Activated CD4-positive, alpha-beta T cell treated with anti-CD3 and anti-CD28 coated beads for 4 hours (primary cell): ENCODE data around the gene THSD4.
"Not testable (repeated sequence)": the region's sequence is repeated elsewhere in the genome, so short reads cannot be mapped to it uniquely, and the experiment has no call there.

Source experiments
- DNase-seq, 2 donors: peaks; one replicate each; pipeline ENCODE4 v3.0.0-alpha.2; 2020

The THSD4 gene

DNA sequence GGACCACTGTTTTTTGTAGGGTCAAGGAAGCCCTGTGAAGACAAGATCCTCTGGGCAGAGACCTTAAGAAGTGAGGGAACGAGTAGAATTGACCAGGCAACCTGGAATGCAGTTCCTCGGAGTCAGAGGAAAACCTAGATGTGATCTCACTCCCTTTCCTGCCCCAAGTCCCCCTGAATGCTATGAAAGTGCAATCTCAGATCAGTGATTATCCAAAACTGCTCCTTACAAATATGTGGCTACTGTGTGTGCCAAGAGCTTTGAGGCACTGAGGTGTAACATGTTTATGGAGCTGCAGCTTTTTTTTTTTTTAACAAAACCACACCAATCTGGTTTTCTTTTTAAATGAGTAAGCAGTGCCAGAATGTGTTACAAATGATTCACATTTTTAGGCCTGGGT is 35.8 kb downstream of the THSD4 start:
- DNase-seq, result no peak

DNA sequence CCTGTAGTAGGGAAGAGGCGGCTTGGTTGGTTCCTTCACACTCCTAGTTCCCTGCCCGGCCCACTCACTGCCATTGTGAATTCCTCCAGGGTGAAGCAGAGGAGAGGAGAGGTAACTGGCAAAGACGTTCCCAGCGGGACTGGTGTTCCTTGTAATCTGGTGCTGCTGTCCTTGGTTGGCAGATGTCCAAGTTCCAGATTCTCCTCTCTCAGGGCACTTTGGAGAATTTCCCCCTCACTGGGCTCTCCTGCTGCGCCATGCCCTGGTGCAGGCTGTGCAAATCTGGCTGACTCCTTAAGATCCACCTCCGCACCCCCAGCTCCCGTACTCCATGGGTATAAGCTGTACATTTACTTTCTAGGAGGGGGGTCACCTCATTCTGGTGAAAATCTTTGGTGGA is 37.3 kb downstream of the THSD4 start:
- no peak for DNase-seq

DNA sequence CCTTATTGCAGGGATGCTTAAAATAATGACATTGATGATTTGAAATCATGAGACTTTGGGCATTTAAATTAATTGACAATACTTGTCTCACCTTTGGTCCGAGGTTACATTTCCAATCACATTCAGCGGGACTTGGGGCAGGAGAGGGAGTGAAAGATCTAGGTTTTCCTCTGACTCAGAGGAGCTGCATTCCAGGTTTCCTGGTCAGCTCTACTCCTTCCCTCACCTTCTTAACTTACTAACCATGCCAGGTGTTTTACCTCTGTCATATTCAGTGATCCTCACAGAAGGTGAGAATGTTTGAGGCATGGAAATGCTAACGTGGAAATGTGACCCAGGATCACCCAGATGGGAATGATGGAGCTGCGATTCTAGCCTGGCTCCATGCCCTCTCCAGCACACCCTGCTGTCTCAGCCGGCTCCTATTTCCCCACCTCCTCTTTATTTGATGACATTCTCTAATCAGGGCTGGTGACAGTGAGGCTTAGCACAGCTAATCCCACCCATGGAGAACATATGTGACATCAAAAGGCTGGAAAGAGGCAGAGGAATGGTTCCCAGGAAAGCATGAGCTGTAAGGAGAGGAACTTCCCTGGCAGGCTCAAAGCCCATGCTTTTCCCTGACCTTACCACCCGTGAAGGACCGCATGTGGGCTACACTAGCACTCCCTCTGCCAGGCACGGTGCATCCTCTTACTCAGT is 38.7 kb downstream of the THSD4 start:
- DNase-seq, result no peak

DNA sequence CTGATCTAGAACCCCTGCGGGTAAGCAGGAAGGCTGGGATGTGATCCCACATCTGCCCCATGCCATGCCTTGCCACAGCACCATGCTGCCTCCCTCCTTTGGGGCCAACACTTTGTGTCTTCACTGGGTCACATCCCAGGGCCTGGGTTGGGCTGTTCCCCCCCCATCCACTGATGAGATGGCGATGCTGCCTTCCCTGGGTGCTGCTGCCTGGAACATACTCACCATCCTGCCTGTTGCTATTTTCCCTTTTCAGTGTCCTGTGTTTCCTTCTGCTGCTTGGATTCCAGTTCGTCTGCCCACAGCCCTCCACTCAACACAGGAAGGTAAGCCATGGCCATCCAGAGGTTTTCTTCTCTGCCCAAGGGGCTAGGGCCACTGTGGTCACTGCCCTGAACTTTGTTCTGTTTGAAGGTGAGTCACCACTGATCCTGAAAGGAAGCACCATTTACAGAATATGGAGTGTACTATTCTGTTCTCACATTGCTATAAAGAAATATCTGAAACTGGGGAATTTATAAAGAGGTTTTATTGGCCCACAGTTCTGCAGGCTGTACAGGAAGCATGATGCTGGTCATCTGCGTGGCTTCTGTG is 39.4 kb downstream of the THSD4 start:
- DNase-seq, result no peak

DNA sequence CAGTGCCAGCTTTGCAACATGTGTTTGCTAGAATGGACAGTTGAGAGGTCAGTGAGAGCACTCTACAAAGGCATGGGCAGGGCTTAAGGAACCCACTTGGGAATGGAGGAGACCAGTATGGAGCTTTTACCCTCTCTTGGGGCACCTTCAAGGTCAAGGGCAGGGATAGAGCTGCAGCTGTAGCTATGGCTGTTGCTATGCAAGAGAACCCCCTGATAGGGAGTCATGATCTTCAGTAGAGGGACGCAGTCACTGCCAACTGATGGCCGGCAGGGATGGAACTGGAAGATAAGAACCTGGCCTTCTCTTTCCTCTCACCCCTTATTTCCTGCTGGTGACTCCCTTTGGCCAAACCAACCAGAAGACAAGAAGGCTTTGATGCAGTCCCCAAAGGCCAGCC is 40.3 kb downstream of the THSD4 start:
- DNase-seq, result no peak

DNA sequence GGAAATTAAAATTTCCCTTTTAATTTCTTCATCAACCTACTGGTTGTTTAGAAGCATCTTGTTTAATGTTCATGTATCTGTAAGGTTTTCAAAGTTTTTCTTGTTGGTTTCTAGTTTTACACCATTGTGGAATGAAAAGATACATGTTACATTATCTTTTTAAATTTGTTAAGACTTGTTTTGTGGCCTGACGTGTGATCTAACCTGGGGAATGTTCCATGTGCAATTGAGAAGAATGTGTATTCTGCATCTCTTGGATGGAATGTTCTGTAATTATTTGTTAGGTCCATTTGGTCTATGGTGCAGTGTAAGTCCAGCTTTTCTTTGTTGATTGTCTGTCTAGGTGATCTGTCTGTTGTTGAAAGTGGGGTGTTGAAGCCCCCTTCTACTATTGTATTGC is 45.7 kb downstream of the THSD4 start:
- no peak for DNase-seq

DNA sequence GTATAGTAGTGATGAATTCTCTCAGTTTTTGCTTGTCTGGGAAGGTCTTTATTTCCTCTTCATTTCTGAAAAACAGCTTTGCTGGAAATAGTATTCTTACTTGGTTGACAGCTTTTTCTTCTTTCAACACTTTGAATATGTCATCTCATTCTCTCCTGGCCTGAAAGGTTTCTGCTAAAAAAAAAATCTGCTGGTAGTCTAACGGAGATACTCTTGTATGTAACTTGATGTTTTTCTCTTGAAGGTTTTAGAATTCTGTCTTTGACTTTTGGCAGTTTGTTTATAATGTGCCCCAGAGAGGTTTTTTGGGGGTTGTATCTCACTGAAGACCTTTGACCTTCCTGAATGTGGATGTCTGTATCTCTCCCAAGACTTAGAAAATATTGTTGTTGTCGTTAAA is 47.0 kb downstream of the THSD4 start:
- no peak for DNase-seq

DNA sequence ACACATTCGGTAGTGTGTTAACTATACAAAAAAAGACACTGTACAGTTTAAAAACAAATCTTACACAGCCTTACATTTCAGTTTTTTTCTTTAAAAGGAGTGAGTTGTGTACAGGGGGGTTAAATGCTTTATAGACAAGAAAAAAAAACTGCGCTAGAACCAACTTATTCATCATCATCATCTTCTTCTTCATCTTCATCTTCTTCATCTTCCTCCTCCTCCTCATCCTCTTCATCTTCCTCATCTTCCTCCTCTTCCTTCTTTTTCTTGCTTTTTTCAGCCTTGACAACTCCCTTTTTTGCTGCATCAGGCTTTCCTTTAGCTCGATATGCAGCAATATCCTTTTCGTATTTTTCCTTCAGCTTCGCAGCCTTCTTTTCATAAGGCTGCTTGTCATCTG is 49.3 kb downstream of the THSD4 start:
- DNase-seq, result not testable (repeated sequence)

DNA sequence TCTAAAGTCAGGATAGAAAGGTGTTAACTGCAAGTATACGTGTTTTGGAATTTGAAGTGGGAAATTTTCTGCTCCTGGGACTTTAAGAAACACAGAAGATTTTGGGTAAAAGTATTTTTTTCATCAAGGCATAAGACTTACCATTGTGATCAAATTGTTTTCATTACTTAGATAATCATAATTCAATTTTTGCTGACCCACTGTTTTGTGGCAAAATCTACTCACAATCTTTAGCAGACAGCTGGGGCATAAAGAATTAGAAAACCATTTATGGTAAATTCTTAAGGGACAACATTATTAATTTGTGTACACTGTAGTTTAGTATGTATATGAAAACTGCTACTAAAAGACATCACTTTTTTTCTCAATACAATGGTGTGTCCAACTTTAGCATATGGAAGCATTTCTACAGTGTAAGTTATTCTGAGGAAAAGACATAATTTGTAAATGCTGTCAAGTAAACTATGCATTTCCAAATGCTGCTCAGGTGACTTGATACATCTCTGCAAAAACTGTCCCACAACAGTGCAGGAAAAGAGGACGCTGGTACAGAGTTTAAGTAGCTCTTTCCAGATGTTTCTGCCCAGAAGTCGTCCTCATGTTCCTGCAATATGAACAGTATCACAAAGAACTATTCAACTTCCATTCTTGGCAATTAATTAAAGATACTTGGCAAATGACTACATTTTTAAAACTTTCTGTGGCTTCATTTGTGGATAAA is 52.3 kb downstream of the THSD4 start:
- DNase-seq, result no peak

DNA sequence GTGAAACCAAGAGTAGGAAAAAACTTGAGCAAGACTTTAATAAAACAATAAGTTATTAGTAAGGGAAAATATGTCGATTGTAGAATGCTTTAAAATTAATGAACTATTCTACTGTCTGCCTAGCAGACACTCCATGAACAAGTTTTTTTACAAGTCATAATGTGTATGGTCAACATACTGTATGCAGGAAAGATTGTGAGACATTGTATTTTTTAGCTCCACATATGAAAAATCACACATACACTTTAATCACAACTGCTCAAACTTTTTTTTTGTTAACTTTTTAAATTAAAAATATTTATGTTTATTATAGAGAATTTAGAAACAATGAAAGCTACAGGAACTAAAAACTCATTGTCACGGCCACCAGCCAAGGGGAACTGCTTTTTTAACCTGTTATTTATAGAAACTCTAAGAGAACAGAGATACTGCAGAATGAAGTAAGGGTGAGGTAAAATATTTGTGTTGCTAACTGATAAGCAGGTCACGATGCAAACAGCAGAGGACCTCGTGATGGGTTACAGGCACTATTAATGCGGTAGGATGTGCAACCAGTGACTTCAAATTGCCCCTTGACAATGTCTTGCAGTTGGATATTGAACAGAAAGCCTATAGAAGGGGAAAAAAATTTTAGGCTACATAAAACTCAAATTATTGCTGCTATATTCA is 53.0 kb downstream of the THSD4 start:
- no peak for DNase-seq

DNA sequence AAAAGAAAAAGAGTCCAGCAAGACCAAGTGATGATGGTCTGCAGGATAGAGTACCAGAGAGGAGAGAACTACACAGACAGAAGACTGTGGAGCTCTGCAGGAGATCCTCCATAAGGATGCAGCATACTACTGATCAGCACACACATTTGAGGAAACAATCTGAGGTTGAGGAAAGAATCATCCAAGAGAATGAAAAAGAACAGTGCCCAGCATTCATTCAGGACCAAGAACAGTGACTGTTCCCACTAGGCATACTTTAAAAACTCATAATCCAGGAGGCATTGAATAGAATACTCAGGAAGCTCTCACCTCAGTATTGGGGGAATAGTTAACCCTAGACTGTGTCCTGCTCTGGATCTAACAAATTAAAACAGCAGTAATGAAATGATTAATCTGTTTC is 54.9 kb downstream of the THSD4 start:
- no peak for DNase-seq

DNA sequence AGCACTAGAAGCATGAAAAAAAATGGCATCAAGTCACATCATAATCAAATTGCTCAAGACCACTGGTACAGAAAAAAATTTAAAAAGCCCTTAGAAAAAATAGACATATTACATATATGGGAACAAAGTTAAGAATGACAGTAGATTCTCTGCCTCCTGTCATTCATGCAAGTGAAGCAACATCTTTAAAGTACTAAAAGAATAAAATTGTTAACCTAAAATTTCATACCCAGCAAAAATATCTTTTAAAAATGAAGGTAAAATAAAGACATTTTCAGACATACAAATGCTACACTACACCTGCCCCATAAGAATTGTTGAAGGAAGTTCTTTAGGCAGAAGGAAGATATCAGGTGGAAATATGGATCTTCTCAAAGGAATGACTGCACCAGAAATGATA is 55.9 kb downstream of the THSD4 start:
- no peak for DNase-seq

DNA sequence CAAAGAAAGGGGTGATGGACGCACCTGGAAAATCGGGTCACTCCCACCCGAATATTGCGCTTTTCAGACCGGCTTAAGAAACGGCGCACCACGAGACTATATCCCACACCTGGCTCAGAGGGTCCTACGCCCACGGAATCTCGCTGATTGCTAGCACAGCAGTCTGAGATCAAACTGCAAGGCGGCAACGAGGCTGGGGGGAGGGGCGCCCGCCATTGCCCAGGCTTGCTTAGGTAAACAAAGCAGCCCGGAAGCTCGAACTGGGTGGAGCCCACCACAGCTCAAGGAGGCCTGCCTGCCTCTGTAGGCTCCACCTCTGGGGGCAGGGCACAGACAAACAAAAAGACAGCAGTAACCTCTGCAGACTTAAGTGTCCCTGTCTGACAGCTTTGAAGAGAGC is 59.1 kb downstream of the THSD4 start:
- DNase-seq, result not testable (repeated sequence)

DNA sequence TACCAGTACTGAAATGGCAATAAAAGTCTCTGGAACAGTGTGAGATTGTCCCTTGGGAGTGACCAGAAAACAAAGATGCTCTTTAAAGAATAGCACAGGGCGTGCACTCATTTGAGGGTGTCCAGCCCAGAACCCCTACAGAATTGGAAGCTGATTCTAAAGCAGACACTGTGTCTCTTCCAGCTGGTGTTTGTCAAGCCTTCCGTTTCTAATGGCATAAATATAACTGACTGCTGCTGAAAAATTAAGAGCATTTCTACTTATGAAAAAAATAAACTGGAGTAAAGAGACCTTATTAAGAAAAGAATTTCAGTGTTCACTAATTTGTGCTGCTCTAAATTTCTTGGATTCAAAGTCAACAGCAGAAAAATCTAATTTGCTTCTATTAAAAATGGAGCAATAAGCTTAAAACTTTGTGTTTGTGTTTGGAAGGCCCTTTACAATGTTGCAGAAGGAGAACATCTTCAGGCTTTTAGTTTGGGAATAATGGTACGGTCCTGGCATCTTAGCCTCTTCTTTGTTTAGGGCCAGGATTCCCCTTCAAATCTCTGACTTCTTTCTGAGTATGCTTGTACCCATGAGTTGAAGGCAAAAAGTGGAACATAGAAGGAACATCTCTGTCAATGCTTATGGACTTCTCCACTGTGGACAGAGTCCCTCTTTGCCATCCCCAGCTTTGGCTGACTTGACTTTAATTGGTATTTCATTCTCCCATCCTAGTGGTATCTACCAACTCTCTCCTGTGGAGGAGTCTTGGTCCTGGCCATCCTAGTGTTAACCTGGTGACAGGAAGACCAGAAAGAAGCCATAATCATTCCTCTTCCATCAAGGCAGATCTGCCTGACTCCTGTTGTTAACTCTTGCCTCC is 65.9 kb downstream of the THSD4 start:
- no peak for DNase-seq

DNA sequence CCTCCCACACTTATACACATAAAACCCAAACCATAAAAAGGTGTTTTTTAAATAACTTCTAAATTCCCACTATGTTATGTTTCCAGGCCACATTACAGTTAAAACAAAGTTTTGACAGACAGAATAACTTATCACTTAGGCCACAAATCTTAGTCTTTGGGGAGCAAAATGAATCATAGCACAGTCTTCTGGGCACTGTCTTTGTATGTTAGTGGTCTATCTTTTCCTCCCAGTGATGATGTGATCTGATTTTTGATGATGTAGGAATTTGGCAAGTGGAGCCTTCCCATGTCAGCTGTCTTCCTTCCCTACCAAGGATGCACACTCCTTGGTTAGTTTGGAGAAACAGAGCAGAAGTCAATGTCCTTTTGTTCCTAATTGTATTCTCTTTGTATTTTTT is 67.3 kb downstream of the THSD4 start:
- no peak for DNase-seq

DNA sequence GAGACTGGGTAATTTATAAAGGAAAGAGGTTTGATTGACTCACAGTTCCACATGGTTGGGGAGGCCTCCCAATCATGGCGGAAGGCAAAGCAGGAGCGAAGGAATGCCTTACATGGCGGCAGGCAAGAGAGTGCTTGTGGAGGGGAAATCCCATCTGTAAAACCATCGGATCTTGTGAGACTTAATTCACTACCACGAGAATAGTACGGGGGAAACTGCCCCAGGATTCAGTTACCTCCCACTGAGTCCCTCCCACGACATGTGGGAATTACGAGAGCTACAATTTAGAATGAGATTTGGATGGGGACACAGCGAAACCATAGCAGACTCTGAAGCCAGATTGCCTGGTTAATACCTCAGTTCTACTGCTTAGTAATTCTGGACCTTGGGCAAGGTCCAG is 67.8 kb downstream of the THSD4 start:
- no peak for DNase-seq

DNA sequence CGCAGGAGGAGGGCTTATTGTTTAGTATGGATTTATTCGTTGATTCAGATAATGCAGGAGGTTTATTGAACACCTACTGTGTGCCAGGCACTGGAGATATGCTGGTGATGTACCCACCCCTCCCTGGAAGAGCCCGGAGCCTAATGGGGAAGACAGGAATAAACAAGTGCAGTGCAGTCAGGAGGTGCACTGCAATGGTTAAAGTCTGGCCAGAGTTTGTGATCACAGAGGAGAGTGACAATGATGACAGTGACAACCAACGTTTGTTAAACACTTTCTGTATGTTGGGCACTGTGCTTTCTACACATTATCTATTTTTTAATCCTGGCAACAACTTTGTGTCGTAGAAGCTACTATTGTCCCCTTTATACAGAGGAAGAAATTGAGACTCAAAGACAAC is 70.4 kb downstream of the THSD4 start:
- DNase-seq, result no peak

DNA sequence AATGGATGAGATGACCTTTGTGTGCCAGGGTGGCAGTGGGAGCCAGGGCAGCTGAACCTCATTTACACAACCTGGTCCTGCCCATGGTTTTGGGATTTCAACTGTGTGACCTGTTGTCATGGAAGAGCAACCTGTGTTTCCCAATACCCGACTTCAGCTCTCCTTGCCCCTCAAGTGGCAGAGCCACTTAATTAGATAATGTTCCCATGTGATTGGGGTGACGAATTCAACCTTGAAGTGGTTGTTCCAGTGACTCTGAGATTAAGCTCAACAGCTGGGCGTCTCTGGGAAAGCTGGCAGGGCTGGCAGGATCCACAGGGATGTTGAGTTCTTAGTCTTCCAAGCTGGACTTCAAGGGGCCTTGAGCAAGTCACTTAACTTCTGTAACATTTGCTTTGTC is 71.0 kb downstream of the THSD4 start:
- no peak for DNase-seq

DNA sequence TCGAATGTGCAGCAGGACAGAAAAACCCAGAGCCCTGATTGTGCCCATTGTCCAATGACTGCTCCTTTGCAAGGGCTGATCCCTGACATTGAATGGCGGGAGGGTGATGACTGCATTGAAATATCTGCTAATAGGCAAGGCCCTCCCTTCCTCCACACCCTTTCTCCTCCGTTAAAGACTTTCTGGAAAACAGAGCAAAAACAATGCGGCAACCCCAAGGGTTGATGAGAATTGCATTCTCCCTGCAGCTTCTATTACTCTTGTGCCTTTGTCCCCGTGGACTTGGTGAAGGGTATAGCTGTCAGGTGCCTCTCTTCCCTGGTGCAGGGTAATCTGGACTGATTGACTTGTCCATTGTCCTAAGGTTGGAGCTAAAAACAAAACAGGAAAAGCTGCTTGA is 71.8 kb downstream of the THSD4 start:
- DNase-seq, result no peak

DNA sequence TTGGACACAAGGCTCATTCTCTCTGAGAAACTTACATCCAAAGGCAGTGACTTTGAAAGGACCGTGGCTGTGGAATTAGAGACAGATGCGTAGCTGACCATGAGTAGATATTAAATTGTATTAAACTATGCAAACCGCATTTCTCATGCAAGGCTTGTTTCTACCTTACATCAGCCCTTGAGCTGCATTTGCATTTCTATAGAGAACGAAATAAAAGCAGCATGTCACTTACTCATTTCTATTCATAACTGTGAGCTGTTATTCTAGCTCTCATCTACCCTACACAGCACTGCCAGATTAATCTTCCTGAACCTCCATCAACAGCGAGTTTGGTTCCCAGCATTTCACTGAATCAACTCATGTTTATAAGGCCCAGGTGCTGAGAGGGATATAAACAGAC is 72.3 kb downstream of the THSD4 start:
- DNase-seq, result no peak

DNA sequence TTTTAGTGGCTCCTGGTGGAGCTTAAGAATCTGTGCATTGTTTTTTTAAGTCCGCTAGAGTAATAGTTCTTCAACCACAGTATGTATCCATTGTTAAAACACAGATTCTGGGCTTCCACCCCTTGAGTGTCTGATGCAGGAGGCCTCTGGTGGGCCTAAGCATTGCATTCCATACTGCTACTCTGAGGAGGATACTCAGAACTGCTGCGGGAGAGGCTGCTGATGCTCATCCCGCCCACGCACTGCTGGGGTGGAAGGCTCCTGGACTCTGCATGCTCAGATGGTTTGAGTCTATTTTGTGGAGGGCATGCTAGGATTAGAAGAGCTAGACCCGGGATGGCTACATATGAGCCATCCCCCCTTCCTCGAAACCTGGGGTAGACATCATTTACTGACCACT is 74.4 kb downstream of the THSD4 start:
- no peak for DNase-seq

DNA sequence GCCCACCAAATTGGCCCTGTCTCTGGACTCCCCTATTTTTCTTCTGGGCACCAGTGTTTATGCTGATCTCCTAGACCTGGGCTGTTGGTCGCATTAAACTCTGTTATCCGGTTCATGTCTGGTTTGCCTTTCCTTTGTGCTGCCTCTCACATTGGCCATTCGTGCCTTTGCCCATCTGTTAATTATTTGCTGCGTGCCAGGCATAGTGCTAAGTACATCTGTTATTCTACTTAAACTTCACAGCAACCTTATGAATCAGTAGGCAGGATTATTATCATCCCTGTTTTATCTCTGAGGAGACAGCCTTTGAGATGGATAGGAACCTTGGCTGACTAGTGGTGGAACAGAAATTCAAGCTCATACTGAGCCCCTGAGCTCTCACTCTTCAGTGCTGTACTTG is 76.0 kb downstream of the THSD4 start:
- DNase-seq, result no peak

DNA sequence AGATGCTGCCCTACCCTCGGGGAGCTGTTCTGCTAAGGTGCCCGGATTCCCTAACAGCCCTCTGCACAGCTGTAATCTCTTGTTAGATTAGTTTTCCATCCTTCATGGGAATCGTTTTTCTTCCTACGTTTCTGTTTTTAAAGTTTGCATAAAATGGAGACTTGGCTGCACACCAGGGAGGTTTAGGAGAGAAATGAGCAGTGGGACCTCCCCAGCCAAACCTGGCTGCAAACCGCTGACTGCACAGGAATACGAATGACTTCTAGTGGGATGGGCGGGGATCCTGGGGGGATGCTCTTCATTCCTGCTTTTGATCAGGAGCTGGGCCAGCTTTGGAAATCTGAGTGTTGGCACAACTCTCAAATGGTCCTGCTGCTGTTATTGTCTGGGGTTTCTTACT is 77.5 kb downstream of the THSD4 start:
- no peak for DNase-seq
